HG03432 (cell line): ENCODE data around the gene POLK.
"Not testable (repeated sequence)": the region's sequence is repeated elsewhere in the genome, so short reads cannot be mapped to it uniquely, and the experiment has no call there.

Experiments used
- ATAC-seq: cut with Tn5 transposase; IDR thresholded peaks from one replicate; pipeline ENCODE4 v1.9.1; 2021; ENCODE audit warnings: mild to moderate bottlenecking, moderate library complexity; ENCODE audit not compliant: unreplicated experiment

Gene POLK

GRCh38 chr5:75510417-75510835 lies 1.3 kb upstream of the POLK start:
- ATAC-seq = peak; percentile 3

- peak; percentile 37 for ATAC-seq
Measured at GRCh38 chr5:75510836-75511434, 756 bp upstream of the POLK start.

- no peak for ATAC-seq
Measured at GRCh38 chr5:75512383-75513074, 838 bp downstream of the POLK start.

- ATAC-seq = no peak
Measured at GRCh38 chr5:75513841-75514240, 2.1 kb downstream of the POLK start.

- ATAC-seq = no peak
Measured at GRCh38 chr5:75514323-75514722, 2.6 kb downstream of the POLK start.

GRCh38 chr5:75519761-75520160 lies 8.1 kb downstream of the POLK start:
- ATAC-seq = no peak

- ATAC-seq = no peak
Measured at GRCh38 chr5:75521195-75521594, 9.5 kb downstream of the POLK start.

GRCh38 chr5:75522025-75522424 lies 10.3 kb downstream of the POLK start:
- ATAC-seq = no peak

GRCh38 chr5:75522542-75522941 lies 10.9 kb downstream of the POLK start:
- ATAC-seq = no peak

GRCh38 chr5:75523275-75523674 lies 11.6 kb downstream of the POLK start:
- ATAC-seq = no peak

- peak; percentile 92 for ATAC-seq
Measured at GRCh38 chr5:75524071-75524470, 12.4 kb downstream of the POLK start.

GRCh38 chr5:75524591-75524990 lies 12.9 kb downstream of the POLK start:
- no peak for ATAC-seq

- ATAC-seq = no peak
Measured at GRCh38 chr5:75525344-75525743, 13.7 kb downstream of the POLK start.

GRCh38 chr5:75526070-75526469 lies 14.4 kb downstream of the POLK start:
- no peak for ATAC-seq

GRCh38 chr5:75529185-75529584 lies 17.5 kb downstream of the POLK start:
- no peak for ATAC-seq

GRCh38 chr5:75532190-75532589 lies 20.5 kb downstream of the POLK start:
- no peak for ATAC-seq

- ATAC-seq = not testable (repeated sequence)
Measured at GRCh38 chr5:75533716-75534115, 22.0 kb downstream of the POLK start.

GRCh38 chr5:75534734-75535133 lies 23.0 kb downstream of the POLK start:
- ATAC-seq = no peak

- ATAC-seq = no peak
Measured at GRCh38 chr5:75536147-75536546, 24.5 kb downstream of the POLK start.

- no peak for ATAC-seq
Measured at GRCh38 chr5:75536694-75537360, 25.1 kb downstream of the POLK start.

- ATAC-seq = no peak
Measured at GRCh38 chr5:75538211-75538610, 26.5 kb downstream of the POLK start.

- ATAC-seq = no peak
Measured at GRCh38 chr5:75545131-75545530, 33.4 kb downstream of the POLK start.
